Measurements from ENCODE around the gene BCAS3. TPM values are rescaled to one million over a fixed set of nuclear protein-coding genes. Genes with fewer than 3 reads are reported as not detected.

The BCAS3 gene
- total and polyA plus RNA-seq, 12 donors, result 6.1 to 21.8 (median 17.2) TPM

- peak overlapping the region; percentile 67 to 88 (median 80) for H3K27ac ChIP-seq
- H3K36me3 ChIP-seq, result peaks cover 0 to 19% (median 0%) of the 10 kb centered on the region in 9 donors
- H3K4me1 ChIP-seq, result peaks cover 12 to 65% (median 53%) of the 10 kb centered on the region in 9 donors
- peak overlapping the region; percentile 37 to 81 (median 66) for H3K4me3 ChIP-seq
- DNase-seq (no peak), ATAC-seq (no peak)
- intact Hi-C loops (cut with DNase I), result loop anchor here in 4 of 10 donors (5.0 to 10.0 kb wide), 5 partner anchors 148 to 690 kb away; no protein-coding TSS in a partner anchor
- H3K27me3 ChIP-seq, result peaks cover 24 to 99% (median 91%) of the 10 kb centered on the region in 7 donors
- TF ChIP-seq, protein P1, sequence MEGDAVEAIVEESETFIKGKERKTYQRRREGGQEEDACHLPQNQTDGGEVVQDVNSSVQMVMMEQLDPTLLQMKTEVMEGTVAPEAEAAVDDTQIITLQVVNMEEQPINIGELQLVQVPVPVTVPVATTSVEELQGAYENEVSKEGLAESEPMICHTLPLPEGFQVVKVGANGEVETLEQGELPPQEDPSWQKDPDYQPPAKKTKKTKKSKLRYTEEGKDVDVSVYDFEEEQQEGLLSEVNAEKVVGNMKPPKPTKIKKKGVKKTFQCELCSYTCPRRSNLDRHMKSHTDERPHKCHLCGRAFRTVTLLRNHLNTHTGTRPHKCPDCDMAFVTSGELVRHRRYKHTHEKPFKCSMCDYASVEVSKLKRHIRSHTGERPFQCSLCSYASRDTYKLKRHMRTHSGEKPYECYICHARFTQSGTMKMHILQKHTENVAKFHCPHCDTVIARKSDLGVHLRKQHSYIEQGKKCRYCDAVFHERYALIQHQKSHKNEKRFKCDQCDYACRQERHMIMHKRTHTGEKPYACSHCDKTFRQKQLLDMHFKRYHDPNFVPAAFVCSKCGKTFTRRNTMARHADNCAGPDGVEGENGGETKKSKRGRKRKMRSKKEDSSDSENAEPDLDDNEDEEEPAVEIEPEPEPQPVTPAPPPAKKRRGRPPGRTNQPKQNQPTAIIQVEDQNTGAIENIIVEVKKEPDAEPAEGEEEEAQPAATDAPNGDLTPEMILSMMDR (IDR thresholded peaks at IDR 0.05), result no peak
- WGBS, 2 donors, result 16 to 24% methylated on average over 67 to 71 of the region's 71 CpGs
- H3K9me3 ChIP-seq, result no peaks in the 10 kb centered on the region
Observed at GRCh38 chr17:61404913-61405685, 727.4 kb downstream of the BCAS3 start.

- Histone ChIP-seq H3K27me3 (peaks cover 22 to 100% (median 85%) of the 10 kb centered on the region in 7 donors), H3K36me3 (peaks cover 0 to 19% (median 0%) of the 10 kb centered on the region in 9 donors), H3K9me3 (no peaks in the 10 kb centered on the region), H3K4me1 (peaks cover 8 to 65% (median 52%) of the 10 kb centered on the region in 9 donors), H3K4me3 (peak overlapping the region; percentile 37 to 81 (median 66)), H3K27ac (peak overlapping the region; percentile 67 to 88 (median 80))
- no peak for ATAC-seq
- TF ChIP-seq, protein P1 (IDR thresholded peaks at IDR 0.05), result no peak
- intact Hi-C loops (cut with DNase I), result loop anchor here in 4 of 10 donors (5.0 to 10.0 kb wide), 4 partner anchors 149 to 691 kb away; no protein-coding TSS in a partner anchor
- DNase-seq, result no peak
- WGBS, 2 donors, result 55 to 59% methylated on average over 27 to 37 of the region's 37 CpGs
Observed at GRCh38 chr17:61405686-61406536, 728.3 kb downstream of the BCAS3 start.

- intact Hi-C loops (cut with DNase I), result loop anchor here in 4 of 10 donors (5.0 to 10.0 kb wide), 4 partner anchors 149 to 692 kb away; no protein-coding TSS in a partner anchor
- ATAC-seq, result no peak
- peaks cover 0 to 19% (median 0%) of the 10 kb centered on the region in 9 donors for H3K36me3 ChIP-seq
- H3K27ac ChIP-seq, result peak overlapping the region in 8 of 10 donors; percentile 24 to 88 (median 78)
- WGBS, 2 donors, result 61 to 69% methylated on average over 1 of the region's 1 CpG
- TF ChIP-seq, protein P1 (IDR thresholded peaks at IDR 0.05), result no peak
- no peak for DNase-seq
- no peaks in the 10 kb centered on the region for H3K9me3 ChIP-seq
- H3K4me1 ChIP-seq, result peaks cover 8 to 65% (median 51%) of the 10 kb centered on the region in 9 donors
- H3K27me3 ChIP-seq, result peaks cover 18 to 100% (median 79%) of the 10 kb centered on the region in 7 donors
- H3K4me3 ChIP-seq, result peak overlapping the region in 7 of 10 donors; percentile 46 to 81 (median 67)
Observed at GRCh38 chr17:61406537-61406845, 728.8 kb downstream of the BCAS3 start.

Data from heart right ventricle (tissue), 16 donors.